GM15510 (cell line): ENCODE data around the gene SLC39A11.

Source experiments
- POLR2A ChIP-seq: IDR thresholded peaks from 3 replicates; pipeline ENCODE4 v1.6.1; 2011; ENCODE audit warnings: borderline replicate concordance; ENCODE audit not compliant: insufficient read length; ENCODE audit errors: extremely low read depth

The SLC39A11 gene

GRCh38 chr17:73031472-73031871 lies 61.0 kb downstream of the SLC39A11 start:
- TF ChIP-seq POLR2A, result no peak

- TF ChIP-seq POLR2A, result no peak
Measured at GRCh38 chr17:73030995-73031394, 61.5 kb downstream of the SLC39A11 start.

- TF ChIP-seq POLR2A, result no peak
Measured at GRCh38 chr17:73030501-73030921, 62.0 kb downstream of the SLC39A11 start.

GRCh38 chr17:73029991-73030390 lies 62.5 kb downstream of the SLC39A11 start:
- no peak for TF ChIP-seq POLR2A

GRCh38 chr17:73029021-73029420 lies 63.5 kb downstream of the SLC39A11 start:
- TF ChIP-seq POLR2A, result no peak

- no peak for TF ChIP-seq POLR2A
Measured at GRCh38 chr17:73028299-73028755, 64.2 kb downstream of the SLC39A11 start.

- no peak for TF ChIP-seq POLR2A
Measured at GRCh38 chr17:73027130-73027741, 65.3 kb downstream of the SLC39A11 start.

GRCh38 chr17:73025041-73025560 lies 67.4 kb downstream of the SLC39A11 start:
- TF ChIP-seq POLR2A, result no peak

- no peak for TF ChIP-seq POLR2A
Measured at GRCh38 chr17:73023759-73024158, 68.7 kb downstream of the SLC39A11 start.

- TF ChIP-seq POLR2A, result no peak
Measured at GRCh38 chr17:73022694-73023093, 69.8 kb downstream of the SLC39A11 start.

GRCh38 chr17:73021771-73022170 lies 70.7 kb downstream of the SLC39A11 start:
- TF ChIP-seq POLR2A, result no peak

GRCh38 chr17:73020110-73020509 lies 72.4 kb downstream of the SLC39A11 start:
- no peak for TF ChIP-seq POLR2A

- no peak for TF ChIP-seq POLR2A
Measured at GRCh38 chr17:73018599-73018998, 73.9 kb downstream of the SLC39A11 start.

GRCh38 chr17:73017658-73018057 lies 74.8 kb downstream of the SLC39A11 start:
- TF ChIP-seq POLR2A, result no peak

GRCh38 chr17:73015722-73016276 lies 76.7 kb downstream of the SLC39A11 start:
- TF ChIP-seq POLR2A, result no peak
